Measurements from ENCODE around the gene AXIN1.

Gene AXIN1

DNA sequence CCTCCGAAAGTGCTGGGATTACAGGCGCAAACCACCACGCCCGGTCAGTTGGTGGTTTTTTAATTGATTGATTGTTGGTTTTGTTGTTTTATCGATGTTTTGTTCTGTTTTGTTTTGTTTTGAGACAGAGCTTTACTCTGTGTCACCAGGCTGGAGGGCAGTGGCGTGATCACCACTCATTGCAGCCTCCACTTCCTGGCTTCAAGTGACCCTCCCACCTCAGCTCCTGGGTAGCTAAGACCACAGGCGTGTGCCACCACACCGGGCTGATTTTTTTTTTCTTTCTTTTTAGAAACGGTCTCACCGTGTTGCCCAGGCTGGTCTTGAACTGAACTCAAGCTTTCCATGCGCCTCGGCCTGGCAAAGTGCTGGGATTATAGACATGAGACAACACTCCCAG, 105.5 kb downstream of the AXIN1 start:
- DNase-seq (ENCODE audit: low read depth in 3 of 3): no peak

DNA sequence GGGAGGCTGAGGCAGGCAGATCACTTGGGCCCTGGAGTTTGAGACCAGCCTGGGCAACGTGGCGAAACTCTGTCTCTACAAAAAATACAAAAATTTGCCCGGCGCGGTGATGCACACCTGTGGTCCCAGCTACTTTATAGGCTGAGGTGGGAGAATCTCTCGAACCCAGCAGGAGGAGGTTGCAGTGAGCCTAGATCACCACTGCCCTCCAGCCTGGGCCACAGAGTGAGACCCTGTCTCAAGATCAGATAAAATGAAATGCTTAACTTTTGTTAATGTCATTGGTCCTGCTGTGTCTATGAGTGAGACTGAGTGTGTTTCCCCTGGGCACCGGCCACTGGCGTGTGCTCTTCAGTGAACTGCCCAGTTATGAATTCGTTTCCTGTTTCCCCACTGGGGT, 107.4 kb downstream of the AXIN1 start:
- no peak for DNase-seq (ENCODE audit: low read depth in 3 of 3)

DNA sequence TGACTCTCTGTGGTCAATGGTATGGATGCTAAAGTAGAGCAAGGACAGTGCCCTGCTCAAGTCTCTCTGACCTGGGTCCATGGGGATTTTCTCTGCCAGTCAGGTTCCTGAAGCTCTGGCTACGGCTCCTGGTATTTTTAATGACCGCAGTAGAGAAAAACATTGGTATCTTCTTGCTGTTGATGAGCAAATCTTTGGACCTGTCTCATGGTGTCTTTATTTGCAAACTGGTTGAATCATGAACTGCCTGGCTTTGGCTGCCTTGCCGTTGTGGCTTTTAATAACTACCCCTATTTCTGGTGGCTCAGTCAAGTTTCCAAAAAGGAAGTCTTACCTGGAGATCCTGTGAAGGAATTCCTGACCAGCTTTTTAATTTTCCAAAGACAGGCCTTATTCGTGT, 109.2 kb downstream of the AXIN1 start:
- DNase-seq (ENCODE audit: low read depth in 3 of 3): no peak

DNA sequence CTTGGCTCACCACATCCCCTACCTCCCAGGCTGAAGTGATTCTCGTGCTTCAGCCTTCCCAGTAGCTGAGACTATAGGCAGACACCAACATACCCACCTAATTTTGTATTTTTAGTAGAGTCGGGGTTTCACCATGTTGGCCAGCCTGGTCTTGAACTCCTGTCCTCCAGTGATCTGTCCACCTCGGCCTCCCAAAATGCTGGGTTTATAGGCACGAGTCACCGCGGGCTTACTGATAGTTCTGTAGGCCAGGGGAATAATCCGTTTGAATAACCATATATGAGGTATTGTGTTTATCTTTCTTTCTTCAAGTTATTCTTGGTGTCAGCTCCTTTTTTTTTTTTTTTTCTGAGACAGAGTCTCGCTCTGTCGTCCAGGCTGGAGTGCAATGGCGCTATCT, 110.2 kb downstream of the AXIN1 start:
- no peak for DNase-seq (ENCODE audit: low read depth in 3 of 3)

DNA sequence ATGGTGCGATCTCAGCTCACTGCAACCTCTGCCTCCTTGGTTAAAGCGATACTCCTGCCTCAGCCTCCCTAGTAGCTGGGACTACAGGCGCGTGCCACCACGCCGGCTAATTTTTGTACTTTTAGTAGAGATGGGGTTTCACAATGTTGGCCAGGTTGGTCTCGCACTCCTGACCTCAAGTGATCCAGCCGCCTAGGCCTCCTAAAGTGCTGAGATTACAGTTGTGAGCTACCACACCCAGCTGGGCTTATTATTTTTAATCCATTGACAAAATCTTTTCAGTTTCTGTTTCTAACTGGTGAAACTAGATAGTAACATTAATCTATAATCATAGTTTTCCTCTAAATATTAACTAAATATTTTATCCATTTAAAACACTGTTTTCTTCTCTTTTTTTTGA, 112.0 kb downstream of the AXIN1 start:
- DNase-seq (ENCODE audit: low read depth in 3 of 3): no peak

DNA sequence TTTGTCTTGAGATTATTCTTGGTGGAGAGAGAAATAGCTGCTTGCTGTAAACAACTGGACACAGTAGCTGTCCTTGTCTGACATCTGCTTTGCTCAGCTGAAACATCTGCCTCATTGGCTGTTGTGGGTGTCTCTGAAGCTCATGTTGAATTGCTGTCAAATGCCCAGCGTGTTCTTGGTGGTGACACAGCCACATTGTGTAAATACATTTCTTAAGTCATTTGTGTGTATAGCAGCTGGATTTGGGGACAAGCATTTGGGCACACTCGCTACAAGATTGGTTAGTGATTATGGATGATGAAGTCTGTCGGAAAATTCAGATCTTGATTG, 112.6 kb downstream of the AXIN1 start:
- DNase-seq (ENCODE audit: low read depth in 3 of 3): no peak
